Stimulated activated CD8-positive, alpha-beta memory T cell treated with anti-CD3 and anti-CD28 coated beads, Interleukin-4, amount 100 ng/mL, for 4 hours (primary cell): ENCODE results near the gene AJAP1.
"Not testable (repeated sequence)": the region's sequence is repeated elsewhere in the genome, so short reads cannot be mapped to it uniquely, and the experiment has no call there.

Experiments used
- DNase-seq, 2 donors: peaks; one replicate each; pipeline ENCODE4 v3.0.0-alpha.2; 2020; ENCODE audit warnings: low read depth in 2 of 2, low spot score in 1 of 2

The AJAP1 gene, protein sequence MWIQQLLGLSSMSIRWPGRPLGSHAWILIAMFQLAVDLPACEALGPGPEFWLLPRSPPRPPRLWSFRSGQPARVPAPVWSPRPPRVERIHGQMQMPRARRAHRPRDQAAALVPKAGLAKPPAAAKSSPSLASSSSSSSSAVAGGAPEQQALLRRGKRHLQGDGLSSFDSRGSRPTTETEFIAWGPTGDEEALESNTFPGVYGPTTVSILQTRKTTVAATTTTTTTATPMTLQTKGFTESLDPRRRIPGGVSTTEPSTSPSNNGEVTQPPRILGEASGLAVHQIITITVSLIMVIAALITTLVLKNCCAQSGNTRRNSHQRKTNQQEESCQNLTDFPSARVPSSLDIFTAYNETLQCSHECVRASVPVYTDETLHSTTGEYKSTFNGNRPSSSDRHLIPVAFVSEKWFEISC

DNA sequence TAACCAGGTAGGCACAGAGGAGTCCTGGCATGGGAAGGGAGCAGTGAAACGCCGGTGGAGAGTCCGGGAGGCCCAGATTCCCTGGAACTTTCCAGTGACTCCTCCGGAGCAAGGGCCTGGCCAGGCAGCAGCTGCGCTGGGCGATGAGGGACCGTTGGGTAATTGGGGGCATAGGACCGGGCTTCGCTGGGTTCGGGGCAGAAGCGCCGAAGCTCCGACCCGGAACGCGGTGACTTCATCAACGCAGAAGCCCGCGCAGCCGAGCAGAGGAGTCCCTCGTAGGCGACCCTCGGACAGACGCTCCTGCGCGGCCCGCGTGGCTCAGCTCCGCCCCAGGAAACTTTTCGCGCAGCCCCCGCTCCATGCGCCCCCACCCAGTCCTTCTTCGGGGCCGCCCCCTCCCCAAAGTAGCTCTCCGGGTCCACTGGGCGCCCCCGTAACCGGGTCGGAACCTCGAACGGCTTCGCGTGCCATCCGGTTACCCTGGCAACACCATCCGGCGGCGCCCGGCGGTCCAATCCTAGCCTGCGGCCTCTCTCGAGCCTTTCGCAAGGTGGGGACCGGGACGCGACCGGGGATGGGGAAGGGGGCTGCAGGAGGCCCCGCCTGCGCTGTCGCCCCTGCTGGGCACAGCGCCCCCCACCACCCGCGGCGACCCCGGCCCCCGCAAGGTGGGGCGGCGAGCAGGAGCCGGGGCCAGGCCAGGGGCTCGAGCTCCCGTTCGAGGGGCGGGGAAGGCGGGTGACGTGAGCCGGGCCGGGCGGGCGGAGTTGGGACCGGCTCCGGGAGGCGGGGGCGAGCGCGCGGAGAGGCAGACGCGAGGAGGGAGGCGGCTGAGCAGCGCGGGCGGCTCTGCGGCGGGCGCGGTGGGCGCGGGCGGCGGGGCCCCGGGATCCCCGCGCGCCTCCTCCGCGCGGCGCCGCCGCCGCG lies at the start of gene AJAP1:
TSS of gene AJAP1 (plus strand) at position 814 of the 930 bp plus-strand sequence. CDS start 817 bp downstream, outside the sequence.
- DNase-seq: no peak

DNA sequence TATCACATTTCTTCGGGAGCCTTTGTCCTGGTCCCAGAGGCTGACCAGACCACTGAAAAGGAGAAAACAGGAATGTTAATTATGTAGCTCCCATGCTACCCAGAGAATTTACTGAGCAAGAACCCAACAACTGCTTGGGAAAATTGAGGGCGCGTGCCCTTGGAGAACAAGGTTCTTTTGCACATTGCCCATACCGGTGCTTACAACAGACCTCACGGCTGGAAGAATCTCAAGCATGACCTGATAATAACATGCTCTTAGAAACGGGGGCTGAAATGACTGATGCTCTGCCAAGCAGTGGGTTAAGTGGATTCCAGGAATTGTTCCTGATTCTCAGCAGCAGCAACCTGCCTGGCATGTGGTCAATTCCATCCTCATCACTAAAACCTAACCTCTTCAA lies 49.3 kb upstream of the AJAP1 start:
- no peak for DNase-seq

DNA sequence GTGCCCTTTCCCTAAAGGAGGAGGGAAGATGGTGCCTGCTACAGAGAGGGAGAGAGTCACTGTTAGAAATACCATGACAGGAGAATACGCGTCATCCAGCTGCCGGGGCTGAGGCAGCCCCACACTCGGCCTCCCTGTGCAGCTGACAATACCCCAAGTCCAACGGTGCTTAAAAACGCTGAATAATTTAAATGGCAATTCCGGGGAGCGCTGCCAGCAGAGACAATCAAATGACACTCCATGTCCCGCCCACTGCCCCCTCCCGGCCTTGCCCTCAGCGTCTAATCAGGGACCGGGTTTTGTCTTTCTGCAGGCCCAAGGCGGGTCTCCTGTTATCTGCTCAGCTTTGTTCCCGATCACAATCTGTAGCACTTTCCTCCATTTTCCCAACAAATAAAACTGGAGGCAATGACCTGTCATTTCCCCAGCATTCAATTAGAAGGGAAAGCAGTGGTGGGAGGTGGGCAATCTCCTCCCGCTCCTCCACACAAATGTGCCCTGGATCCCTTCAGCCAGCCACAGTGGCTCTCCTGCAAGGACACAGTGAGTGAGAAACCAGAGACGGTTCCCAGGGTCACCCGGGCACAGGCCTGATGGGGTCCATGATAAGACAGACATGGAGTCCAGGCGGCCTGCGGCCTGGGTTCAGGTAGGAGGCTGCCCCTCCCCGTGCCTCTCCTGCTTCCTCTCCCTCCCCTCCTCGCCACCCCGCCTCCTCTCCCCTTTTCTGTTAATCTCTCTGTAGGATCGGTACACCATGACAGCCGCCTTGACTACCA lies 42.7 kb upstream of the AJAP1 start:
- DNase-seq: no peak

DNA sequence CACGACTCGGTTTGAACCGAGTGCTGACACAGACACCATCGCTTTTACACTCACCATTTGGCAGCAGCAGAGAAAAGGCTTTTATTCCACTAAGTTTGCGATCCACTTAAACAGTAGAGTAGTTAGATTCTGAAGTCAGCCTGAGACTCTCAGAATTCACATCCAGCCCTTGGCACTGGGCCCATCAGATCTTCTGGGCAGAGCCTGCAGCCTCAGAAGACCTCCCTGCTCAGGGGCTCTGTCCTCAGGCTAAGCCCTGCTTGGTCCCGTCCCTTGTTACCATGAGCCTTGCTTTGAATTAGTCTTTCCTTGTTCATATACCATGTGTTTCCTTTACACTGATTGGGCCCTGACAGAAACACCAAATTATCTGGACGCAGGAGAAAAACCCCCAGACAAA lies 41.4 kb upstream of the AJAP1 start:
- no peak for DNase-seq

DNA sequence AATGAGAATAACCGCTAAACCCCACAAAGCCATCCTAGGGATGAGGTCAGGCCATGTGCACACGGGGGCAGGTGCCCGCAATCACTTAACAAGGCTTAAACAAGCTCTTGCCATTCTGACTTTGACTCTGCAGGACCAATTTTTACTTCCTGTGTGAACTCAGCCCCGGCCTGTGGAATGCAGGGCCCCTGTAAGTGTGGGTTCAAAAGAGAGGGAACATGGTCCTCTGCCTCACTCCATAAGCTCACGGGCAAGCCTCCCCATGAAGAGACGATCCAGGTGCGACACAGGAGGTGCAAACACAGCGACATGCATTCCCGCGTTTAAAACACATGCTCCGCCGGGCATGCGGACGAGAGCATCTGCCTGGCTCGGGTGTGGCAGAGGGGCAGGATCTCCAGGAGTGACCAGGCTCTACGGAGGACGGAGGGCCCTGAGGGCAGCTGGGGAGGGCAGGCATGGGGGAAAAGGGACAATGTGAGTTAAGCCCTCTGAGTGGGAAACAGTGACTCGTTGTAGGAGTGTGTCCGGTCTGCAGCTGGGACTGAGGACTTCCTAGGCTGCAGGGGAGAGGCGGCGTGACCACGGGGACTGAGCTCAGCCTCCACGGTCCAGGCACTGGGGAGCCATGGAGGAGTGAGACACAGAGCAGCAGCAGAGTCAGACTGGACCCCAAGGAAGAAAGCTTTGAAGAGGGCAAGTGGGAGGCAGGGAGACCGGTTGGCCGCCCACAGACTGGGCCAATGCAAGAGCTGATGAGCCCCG lies 40.6 kb upstream of the AJAP1 start:
- no peak for DNase-seq

DNA sequence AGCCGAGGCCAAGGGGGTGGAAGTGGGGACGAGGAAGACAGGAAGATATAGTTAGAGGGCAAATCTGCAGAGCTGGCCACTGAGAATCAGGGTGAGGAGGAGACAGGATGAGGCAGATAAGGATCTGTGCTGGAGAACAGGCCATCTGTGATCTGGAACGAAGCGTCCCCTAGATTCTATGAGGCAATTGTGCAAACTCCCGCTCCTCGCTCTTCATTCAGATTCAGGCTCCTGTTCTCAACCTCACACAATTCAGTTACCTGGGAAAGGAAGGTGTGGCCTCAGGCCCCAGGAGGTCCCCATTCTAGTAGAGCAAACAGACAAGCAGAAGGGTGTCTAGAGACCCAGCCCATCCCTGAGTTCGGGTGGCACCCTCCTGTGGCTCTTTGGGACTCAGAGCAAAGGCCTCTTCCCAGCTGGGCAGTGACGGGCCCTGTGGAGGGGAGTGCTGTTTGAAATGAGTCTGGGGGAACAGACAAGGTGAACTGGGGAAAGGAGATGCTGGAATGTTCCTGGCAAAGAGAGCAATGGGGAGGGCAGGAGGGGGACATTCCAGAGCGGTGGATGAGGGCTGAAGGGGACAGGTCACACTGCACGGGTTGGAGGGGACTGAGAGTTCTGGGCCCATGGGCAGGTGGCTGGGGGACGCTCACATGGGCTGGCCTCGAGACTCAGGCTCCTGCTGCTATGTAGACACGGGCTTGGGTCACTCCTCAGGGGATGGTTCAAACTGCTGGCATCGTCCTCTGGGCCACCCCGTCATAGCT lies 39.9 kb upstream of the AJAP1 start:
- no peak for DNase-seq

DNA sequence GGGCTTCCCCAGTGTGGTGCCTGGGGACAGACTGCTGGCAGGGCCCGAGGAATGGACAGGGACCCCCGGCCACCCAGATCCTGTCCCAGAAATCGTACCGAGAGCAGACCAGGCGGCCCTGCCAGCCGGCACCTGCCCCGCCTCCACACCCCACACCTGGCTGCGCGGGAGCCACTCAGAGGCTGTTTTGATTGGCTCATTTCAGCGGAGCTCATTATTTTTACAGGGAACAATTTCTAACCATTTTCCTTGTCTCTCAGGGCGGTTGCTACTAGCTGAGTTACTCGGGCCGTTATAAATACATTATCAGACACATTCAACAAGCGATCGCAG lies 39.3 kb upstream of the AJAP1 start:
- no peak for DNase-seq

DNA sequence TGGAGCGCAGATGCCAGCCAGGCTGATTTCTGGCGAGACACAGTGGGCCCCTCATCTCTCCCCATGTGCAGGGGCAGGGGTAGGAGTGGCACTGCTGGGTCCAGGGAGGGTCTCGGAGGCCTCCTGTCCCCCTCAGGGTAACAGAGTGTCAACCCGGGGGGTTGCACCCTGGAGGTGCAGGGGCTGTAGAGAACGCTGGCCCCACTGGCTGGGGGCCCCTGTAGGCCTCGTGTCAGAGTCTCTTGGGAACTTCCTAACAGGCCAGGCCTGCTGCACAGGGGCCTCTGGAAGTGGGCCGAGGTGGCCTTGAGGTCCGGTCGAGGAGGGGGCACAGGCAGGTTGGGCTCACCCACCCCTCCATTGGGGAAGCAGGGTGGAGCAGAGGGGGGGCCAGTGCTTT lies 38.9 kb upstream of the AJAP1 start:
- no peak for DNase-seq

DNA sequence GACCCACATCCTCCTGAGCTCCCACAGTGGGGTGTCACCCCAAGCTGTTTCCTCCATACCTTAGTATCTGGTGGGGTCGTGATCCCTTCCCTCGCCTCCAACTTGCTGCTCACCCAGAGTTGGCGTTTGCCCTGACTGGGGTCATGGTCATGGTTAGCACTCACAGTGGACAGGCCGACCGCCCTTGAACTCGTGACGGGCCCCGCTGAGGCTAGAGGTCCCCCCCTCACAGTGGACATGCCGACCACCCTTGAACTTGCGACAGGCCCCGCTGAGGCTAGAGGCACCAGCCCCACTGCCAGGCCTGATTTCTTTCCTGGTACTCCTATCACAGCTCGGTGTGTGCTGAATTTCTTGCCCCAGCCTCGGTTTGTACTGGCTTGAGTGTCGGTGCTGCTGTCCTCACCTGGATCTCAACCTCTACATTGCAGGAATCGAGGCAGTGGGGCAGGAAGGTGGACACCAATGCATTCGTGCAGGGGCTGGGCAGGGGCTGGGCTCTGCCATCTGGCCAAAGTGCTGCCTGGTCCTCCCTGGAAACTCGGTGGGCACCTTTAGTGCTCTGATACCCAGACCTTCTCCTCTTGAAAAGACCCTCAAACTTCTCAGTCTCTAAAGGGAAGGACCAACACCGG lies 37.5 kb upstream of the AJAP1 start:
- no peak for DNase-seq

DNA sequence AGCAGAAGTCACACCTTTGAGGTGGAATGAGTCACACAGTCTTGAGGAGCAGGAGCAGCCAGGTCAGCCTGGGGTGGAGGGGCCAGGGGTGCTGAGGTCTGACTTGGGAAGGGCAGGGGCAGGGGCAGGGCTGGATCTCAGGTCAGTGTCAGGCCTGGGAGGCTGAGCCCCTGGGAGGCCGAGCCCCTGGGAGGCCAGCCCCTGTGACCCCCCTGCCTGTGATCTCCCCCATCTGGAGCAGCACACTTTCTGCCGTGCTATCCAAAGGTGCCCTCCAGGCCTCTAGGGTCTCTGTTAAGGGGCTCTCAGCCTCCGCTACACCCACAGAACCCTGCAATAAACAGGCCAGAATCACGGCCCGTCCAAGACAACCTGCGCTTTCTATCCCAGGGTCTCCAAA lies 36.9 kb upstream of the AJAP1 start:
- DNase-seq: no peak

DNA sequence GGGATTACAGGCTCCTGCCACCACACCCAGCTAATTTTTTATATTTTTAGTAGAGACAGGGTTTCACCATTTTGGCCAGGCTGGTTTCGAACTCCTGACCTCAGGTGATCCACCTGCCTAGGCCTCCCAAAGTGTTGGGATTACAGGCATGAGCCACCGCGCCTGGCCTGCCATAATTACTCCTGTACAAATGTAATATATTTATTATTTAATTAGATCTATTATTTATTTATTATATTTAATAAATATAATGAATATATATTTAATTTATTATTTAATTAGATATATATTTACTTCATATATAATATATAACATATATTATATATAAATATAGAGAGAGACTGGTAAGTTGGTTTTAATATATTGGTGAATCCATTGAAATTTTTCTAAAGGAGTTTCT lies 35.6 kb upstream of the AJAP1 start:
- DNase-seq: not testable (repeated sequence)

DNA sequence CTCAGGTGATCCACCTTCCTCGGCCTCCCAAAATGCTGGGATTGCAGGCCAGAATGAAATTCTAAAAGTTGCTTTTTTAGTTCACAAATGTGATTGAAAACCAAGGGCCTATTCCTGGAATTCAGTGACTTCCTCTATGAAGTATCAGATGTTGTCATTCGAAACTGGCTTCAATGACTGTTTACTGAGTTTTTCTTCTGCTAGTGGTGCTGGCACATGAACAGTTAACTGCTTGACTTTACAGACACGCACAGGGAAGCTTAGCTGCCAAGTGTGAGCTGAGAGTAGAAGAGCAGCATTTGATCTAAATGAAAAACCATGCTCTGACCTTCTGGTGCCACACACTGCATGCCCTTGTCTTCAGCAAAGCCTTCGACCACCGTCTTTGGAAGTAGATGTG lies 32.8 kb upstream of the AJAP1 start:
- DNase-seq: no peak

DNA sequence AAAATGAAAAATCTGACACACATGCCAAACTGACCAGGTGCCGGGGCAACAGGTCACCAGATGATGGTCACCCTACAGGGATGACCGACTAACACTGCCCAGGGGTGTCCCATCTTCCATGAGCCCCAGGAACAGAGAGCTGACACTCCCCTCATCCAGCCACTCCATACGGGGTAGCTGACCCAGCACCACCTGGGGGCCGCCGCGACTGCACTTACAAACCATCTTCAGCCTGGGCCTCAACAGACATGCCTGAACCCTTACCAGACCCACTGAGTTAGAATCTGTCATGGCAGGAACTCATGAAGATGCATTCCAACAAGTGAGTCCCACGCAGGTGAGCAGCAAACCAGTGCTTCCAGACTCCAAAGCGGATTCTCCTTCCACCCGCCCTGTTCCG lies 31.6 kb upstream of the AJAP1 start:
- no peak for DNase-seq

DNA sequence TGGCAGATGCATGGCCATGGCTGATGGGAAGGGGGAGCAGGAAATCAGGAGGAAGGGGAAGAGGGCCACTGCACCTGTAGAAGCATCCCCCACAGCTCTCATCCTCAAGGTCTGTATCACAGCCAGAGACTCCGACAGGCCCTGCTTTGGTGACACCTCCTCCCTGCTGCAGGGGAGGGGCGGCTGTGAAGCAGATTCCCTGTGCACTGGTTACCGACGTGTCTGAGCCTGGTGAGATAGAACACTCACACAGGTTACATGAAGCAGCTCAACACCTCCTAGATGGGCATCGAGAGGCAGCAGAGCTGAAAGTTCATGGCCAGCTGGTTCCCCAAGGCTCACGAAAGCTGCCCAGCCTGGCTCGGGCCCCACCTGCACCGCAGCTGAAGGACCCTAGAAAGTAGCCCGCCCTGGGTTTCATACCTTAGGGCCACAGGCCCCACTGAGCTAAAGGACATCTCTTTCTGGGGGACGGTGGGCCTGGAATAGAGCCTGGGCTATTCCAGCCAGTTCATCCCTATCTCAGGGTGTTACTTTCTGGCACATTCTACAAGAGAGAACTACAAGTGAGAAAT lies 30.2 kb upstream of the AJAP1 start:
- no peak for DNase-seq

DNA sequence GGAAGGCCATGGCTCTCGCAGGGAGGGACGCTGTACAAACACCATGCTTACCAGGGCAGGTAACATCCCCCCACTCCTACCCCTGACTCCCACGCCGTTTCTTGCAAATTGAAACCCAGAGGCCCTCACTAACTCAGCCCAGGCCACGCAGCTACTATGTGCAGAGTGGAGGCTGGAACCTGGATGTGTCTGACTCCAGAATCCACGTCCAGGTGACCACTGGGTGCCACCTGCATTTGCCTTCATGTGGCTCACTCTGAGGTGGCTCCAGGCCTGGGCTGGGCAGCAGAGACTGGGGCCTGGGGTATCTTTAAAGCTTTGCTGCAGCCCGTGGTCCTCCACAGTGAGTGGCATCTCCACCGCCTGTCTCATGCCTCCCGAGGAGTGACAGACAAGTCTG lies 29.6 kb upstream of the AJAP1 start:
- DNase-seq: no peak

DNA sequence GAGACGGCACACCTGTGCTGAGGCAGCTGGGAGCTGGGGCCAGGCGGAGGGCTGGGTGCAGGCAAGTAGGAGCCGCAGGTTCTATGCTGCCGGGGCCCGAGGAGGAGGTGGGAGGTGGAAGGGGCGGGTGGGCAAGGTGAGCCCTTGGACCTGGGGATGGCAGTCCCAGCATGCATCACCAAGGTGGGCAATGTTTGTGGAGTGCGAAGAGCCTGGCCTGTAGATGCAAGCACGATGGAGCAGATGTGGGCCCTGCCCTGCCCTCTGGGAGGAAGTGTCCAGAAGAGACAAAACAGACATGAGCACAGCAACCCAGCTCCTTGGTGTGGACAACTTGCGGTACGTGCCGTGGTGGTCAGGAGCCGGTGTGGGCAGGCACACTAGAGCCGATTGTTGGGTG lies 28.3 kb upstream of the AJAP1 start:
- DNase-seq: no peak

DNA sequence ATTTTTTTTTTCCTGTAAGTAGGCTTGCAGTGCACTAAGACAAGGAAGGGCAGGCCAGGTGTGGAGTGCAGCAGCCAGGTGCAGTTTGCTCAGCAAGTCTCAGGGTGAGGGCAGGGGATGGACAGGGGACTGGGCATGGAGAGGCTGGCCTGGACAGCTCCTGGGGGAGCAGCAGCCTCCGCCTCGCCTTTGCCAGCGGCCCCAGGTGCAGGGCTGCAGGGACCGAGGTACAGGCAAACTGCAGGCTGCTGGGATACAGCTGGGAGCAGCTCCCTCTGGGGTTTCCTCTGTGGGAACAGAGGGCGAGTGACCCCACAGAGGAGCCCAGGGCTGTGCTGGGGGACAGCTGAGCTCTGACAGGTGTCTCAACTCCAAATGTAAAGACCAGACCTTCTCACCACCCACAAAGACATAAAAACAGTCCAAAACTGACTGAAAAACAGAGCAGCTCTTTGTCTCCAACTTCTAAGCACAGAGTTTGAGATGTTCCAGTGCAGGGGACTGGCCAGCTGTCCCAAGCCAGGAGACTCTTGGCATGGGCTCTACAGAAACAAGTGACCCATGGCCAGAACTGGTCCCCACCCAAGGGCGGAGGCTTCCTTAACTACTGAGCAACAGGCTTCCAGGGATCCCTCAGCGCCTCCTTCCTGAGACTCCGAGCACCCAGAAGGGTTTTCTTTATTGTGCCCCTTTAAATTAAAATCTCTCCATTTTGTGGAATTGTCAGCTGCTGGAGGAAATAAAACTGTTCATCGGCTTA lies 27.7 kb upstream of the AJAP1 start:
- DNase-seq: no peak

DNA sequence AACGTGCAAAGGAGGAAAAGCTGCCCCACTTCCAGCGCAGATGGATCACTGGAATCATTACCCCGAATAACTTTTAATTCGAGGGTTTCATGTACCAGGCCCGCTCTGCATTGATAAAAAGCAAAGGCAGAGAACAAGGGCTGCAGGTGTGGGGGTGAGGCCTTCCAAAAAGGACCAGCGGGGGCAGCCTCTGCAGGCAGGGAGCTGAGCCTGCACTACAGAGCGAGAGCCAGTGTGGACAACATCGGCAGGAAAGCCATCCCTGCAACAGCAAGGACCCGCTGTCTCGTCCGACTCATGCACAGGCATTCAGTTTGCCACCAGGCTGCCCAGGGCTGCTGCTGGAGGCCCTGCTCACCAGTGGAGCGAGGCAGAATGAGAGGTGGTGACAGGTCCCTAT lies 27.1 kb upstream of the AJAP1 start:
- no peak for DNase-seq

DNA sequence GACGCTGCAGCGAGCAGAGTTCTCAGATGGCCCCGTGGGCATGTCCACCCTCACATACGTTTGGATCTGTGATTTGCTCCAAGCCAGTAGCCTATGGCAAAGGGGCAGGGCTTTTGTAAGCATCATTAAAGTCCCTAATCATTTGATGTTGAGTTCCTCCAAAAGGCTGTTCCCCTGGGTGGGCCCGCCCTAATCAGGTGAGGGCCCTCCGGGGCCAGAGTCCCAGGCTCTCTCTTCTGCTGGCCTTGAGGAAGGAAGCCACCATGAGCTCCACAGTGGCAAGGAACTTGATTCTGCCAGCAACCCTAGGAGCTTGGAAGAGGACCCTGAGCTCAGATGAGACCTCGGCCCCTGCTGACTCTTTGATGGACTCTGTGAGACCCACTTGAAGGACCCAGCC lies 25.4 kb upstream of the AJAP1 start:
- DNase-seq: no peak
